Adrenal gland (tissue), 12 donors: ENCODE results near the gene MACROD2. TPM values are rescaled to one million over a fixed set of nuclear protein-coding genes. Genes with fewer than 3 reads are reported as not detected.

Source experiments
- DNase-seq, 7 donors: peaks; one replicate each; pipeline ENCODE4 v3.0.0-alpha.2; 2019 to 2020
- H3K27ac ChIP-seq, 5 donors: fragments of 200-600 bp; sonication (generic) in 4 of 5; 1 replicate in 3 of 5; 2 replicates in 2 of 5; pipeline versions ENCODE4 v1.5.1 to v1.8.0; 2016 to 2020; ENCODE audit warnings: mild to moderate bottlenecking in 1 of 5
- H3K27me3 ChIP-seq: fragments of 200-600 bp; 2 replicates; pipeline ENCODE4 v1.8.0; 2021
- H3K36me3 ChIP-seq, 2 donors: fragments of 200-600 bp; replicated peaks in 1 of 2; 1 replicate in 1 of 2; 2 replicates in 1 of 2; pipeline versions ENCODE4 v1.5.1 to v1.8.0; 2018 to 2022
- H3K4me1 ChIP-seq, 2 donors: fragments of 200-600 bp; replicated peaks in 1 of 2; 1 replicate in 1 of 2; 2 replicates in 1 of 2; pipeline versions ENCODE4 v1.5.1 to v1.8.0; 2018 to 2021
- H3K4me3 ChIP-seq, 4 donors: fragments of 200-600 bp; sonication (generic) in 3 of 4; one replicate each; pipeline ENCODE4 v1.5.1; 2016 to 2018
- H3K9me3 ChIP-seq, 3 donors: fragments of 200-600 bp; sonication (generic) in 1 of 3; replicated peaks in 1 of 3; 1 replicate in 2 of 3; 2 replicates in 1 of 3; pipeline versions ENCODE4 v1.5.1 to v1.8.0; 2016 to 2021
- POLR2A ChIP-seq, 2 donors: fragments of 450-650 bp; IDR thresholded peaks; one replicate each; pipeline ENCODE4 v1.6.1; 2017; ENCODE audit warnings: antibody characterized with exemption in 2 of 2, mild to moderate bottlenecking in 2 of 2, moderate library complexity in 1 of 2
- WGBS, 4 donors: extraction: QIAGEN DNeasy Blood & Tissue Kit in 2 of 4; methylation state at CpG; one replicate each; pipeline versions ENCODE4 v1.1.5 to v1.1.7; 2013 to 2017; 5-methylcytosine and 5-hydroxymethylcytosine counted together
- intact Hi-C, 2 donors: fragments of 100-400 bp; cut with DNase I; formaldehyde crosslinking; loops; one replicate each; pipeline versions ENCODE4 v1.14.1 to v1.15.0; 2022 to 2023
- polyA plus RNA-seq, 3 donors: library from polyadenylated mRNA; stranded (reverse); fragments of 200-250 nt in 2 of 3; fragments of 350-450 nt in 1 of 3; fragmentation: Illumina TruSeq in 1 of 3; extraction: RNeasy Lipid Tissue Mini Kit (QIAGEN cat#74804) in 1 of 3; gene quantifications; one replicate each; pipeline ENCODE4 v1.2.3, GENCODE V29; 2013 to 2014
- total RNA-seq, 9 donors: library from RNA; depleted of rRNA in 4 of 9; stranded (reverse); fragments of >200 nt in 4 of 9; fragments of 120-200 nt in 1 of 9; fragmentation: NEBNext Ultra II Directional in 1 of 9; extraction: Animal tissue kit (Norgen Biotek cat#: 25700) in 1 of 9; gene quantifications; one replicate each; pipeline versions ENCODE4 v1.1.0 to v1.2.4, GENCODE V29; 2013 to 2023
- TF ChIP-seq, protein P1 (sequence below), 6 experiments: fragments of 450-650 bp in 4 of 6; fragments of 200-600 bp in 2 of 6; sonication (generic) in 1 of 6; IDR thresholded peaks; 1 replicate in 5 of 6; 2 replicates in 1 of 6; pipeline versions ENCODE4 v1.5.1 to v1.8.0; 2016 to 2021; ENCODE audit warnings: antibody characterized with exemption in 6 of 6, mild to moderate bottlenecking in 2 of 6, moderate library complexity in 1 of 6
- donor health status: healthy with polysubstance abuse.
- donor health status: Bipolar disorder and iron deficiency.
- donor health status: DM: yes; HTN: yes; CAD: no.
- donor health status: DM: no; HTN: no; CAD: no.
- donor health status: DM: no; HTN: no; CAD: no.
- donor health status: DM: yes; HTN: yes; CAD: no.

Gene MACROD2
- total and polyA plus RNA-seq, 12 donors = 1.1 to 21.2 (median 6.4) TPM

- intact Hi-C loops = no loop called here
- Histone ChIP-seq H3K4me1 (no peaks in the 10 kb centered on the region), H3K9me3 (no peaks in the 10 kb centered on the region), H3K36me3 (no peaks in the 10 kb centered on the region), H3K27me3 (no peaks in the 10 kb centered on the region), H3K27ac (no peak overlapping the region), H3K4me3 (no peak overlapping the region)
- 43 to 93% (median 65%) methylated on average over 2 of the region's 2 CpGs for WGBS, 4 donors
- DNase-seq = no peak
- TF ChIP-seq, protein P1, sequence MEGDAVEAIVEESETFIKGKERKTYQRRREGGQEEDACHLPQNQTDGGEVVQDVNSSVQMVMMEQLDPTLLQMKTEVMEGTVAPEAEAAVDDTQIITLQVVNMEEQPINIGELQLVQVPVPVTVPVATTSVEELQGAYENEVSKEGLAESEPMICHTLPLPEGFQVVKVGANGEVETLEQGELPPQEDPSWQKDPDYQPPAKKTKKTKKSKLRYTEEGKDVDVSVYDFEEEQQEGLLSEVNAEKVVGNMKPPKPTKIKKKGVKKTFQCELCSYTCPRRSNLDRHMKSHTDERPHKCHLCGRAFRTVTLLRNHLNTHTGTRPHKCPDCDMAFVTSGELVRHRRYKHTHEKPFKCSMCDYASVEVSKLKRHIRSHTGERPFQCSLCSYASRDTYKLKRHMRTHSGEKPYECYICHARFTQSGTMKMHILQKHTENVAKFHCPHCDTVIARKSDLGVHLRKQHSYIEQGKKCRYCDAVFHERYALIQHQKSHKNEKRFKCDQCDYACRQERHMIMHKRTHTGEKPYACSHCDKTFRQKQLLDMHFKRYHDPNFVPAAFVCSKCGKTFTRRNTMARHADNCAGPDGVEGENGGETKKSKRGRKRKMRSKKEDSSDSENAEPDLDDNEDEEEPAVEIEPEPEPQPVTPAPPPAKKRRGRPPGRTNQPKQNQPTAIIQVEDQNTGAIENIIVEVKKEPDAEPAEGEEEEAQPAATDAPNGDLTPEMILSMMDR (IDR thresholded peaks at IDR 0.05) = no peak
- no peak for TF ChIP-seq POLR2A (IDR thresholded peaks at IDR 0.05)
Observed at GRCh38 chr20:15185913-15186312, 1190.6 kb downstream of the MACROD2 start.

- no peak for TF ChIP-seq POLR2A (IDR thresholded peaks at IDR 0.05)
- TF ChIP-seq, protein P1 (IDR thresholded peaks at IDR 0.05) = no peak
- no peak for DNase-seq
- intact Hi-C loops = no loop called here
- WGBS, 4 donors = 65 to 80% (median 78%) methylated on average over 1 of the region's 1 CpG
- H3K27me3 ChIP-seq = no peaks in the 10 kb centered on the region
- H3K4me3 ChIP-seq = no peak overlapping the region
- H3K4me1 ChIP-seq = no peaks in the 10 kb centered on the region
- H3K9me3 ChIP-seq = no peaks in the 10 kb centered on the region
- no peaks in the 10 kb centered on the region for H3K36me3 ChIP-seq
- H3K27ac ChIP-seq = no peak overlapping the region
Observed at GRCh38 chr20:15187612-15188011, 1192.3 kb downstream of the MACROD2 start.

DNA sequence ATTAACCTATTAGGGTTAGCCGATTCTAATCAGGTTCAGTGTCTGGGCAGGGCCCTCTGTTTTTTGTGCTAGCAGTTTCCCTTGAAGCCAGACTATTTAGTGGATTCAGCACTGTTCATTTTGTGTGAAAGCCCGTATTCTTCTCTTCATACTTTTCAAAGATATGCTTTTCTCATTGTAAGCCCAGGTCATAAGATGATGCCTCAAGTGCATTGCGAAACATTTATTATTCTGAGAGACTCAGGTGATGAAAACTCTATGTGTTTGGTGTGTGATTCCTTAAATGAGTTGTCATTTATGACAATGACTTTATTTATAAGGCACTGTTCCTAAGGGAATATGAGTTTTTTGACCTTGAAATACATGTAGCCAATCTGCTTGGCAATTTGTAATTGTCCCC, 1193.1 kb downstream of the MACROD2 start:
- no peak for TF ChIP-seq POLR2A (IDR thresholded peaks at IDR 0.05)
- TF ChIP-seq, protein P1 (IDR thresholded peaks at IDR 0.05) = no peak
- Histone ChIP-seq H3K4me1 (no peaks in the 10 kb centered on the region), H3K27me3 (no peaks in the 10 kb centered on the region), H3K9me3 (no peaks in the 10 kb centered on the region), H3K4me3 (no peak overlapping the region), H3K36me3 (no peaks in the 10 kb centered on the region), H3K27ac (no peak overlapping the region)
- intact Hi-C loops = no loop called here
- 83 to 93% (median 89%) methylated on average over 3 of the region's 3 CpGs for WGBS, 4 donors
- no peak for DNase-seq

DNA sequence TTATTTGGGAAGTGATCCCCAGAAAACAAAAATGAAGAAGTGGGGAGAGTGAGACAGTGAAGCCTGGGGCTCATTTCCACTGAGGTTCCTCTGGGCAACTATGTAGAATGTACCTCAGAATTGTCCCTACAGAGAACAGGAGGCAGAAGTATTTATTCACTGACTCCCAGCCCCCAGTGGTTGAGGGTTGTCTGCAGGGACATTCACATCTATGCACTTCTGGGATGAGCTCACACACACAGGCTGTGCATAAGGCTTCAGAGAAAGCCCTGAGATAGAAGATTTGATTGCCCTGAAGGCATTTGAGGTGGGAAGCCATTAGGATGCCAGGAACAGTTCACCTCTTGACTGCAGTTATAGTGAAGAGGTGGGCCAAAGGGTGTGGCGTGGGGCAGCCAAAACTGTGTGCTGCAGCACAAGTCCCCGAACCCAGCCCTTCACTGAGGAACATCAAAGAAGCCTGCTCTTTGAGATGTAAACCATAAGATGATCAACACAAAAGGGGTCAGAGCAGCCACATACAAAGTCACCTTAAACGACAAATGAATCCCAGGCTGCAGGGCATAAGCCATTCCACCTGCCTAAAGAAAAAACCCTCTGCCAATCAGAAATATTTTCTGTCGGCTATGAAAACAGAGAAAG, 1195.9 kb downstream of the MACROD2 start:
- Histone ChIP-seq H3K4me1 (no peaks in the 10 kb centered on the region), H3K4me3 (no peak overlapping the region), H3K36me3 (no peaks in the 10 kb centered on the region), H3K9me3 (no peaks in the 10 kb centered on the region), H3K27me3 (no peaks in the 10 kb centered on the region), H3K27ac (no peak overlapping the region)
- 59 to 76% (median 67%) methylated on average over 4 of the region's 4 CpGs for WGBS, 4 donors
- no peak for DNase-seq
- intact Hi-C loops = no loop called here
- no peak for TF ChIP-seq POLR2A (IDR thresholded peaks at IDR 0.05)
- TF ChIP-seq, protein P1 (IDR thresholded peaks at IDR 0.05) = no peak
